ENCODE measurements around the gene MAGI2. TPM values are rescaled to one million over a fixed set of nuclear protein-coding genes. Genes with fewer than 3 reads are reported as not detected.

Gene MAGI2
- total and polyA plus RNA-seq, 2 experiments from 2014 or later, result 10.4 to 26.4 TPM

GRCh38 chr7:79175374-79175773 is 278.1 kb downstream of the MAGI2 start (continued):
- TF ChIP-seq ZNF462 (CRISPR knock-in tag; IDR thresholded peaks at IDR 0.05) (no peak), EZH2phosphoT487 (IDR thresholded peaks at IDR 0.05; ENCODE audit: unreplicated experiment) (no peak), JUNB (IDR thresholded peaks at IDR 0.05; ENCODE audit: unreplicated experiment) (no peak), STAT1 (IDR thresholded peaks at IDR 0.05; ENCODE audit: unreplicated experiment) (no peak)

GRCh38 chr7:79165225-79165624 is 288.2 kb downstream of the MAGI2 start:
- TF ChIP-seq NANOG (IDR thresholded peaks at IDR 0.05; ENCODE audit: borderline replicate concordance), result no peak
- TF ChIP-seq EZH2phosphoT487 (IDR thresholded peaks at IDR 0.05; ENCODE audit: unreplicated experiment), result no peak
- H3K4me3 ChIP-seq, result no peak overlapping the region
- no peaks in the 10 kb centered on the region for H4K20me1 ChIP-seq (replicated peaks; ENCODE audit: insufficient read depth)
- peaks cover 2% of the 10 kb centered on the region for H3K27me3 Mint-ChIP-seq (ENCODE audit: insufficient read depth, low read depth, poor library complexity)
- no peak overlapping the region for H2AFZ ChIP-seq
- no peaks in the 10 kb centered on the region for H3K79me2 ChIP-seq (replicated peaks; ENCODE audit: insufficient read depth)
- H3K9me2 ChIP-seq (ENCODE audit: insufficient read depth), result no peaks in the 10 kb centered on the region
- no peak overlapping the region for H3K27ac Mint-ChIP-seq
- no peak overlapping the region for H3K27ac ChIP-seq (ENCODE audit: low read depth)
- H3K9me3 Mint-ChIP-seq, result peaks cover 41% of the 10 kb centered on the region
- no peak overlapping the region for H3K4me3 Mint-ChIP-seq
- no peaks in the 10 kb centered on the region for H3F3A ChIP-seq (replicated peaks; ENCODE audit: low read depth)
- H3K4me1 ChIP-seq (ENCODE audit: insufficient read depth), result no peaks in the 10 kb centered on the region
- H3K27me3 ChIP-seq (ENCODE audit: insufficient read depth), result no peaks in the 10 kb centered on the region
- no peak overlapping the region for H3K4me2 ChIP-seq
- no peak for ATAC-seq
- no peaks in the 10 kb centered on the region for H3K4me1 Mint-ChIP-seq
- peaks cover 5% of the 10 kb centered on the region; the same call in 1 of the 2 replicates for H3K36me3 ChIP-seq (ENCODE audit: insufficient read depth)
- no peak for DNase-seq (ENCODE audit: low spot score)
- peaks cover 15% of the 10 kb centered on the region; the same call in 2 of the 3 replicates for H3K36me3 Mint-ChIP-seq (ENCODE audit: low read depth)
